ENCODE results near the gene TESK2. TPM values are rescaled to one million over a fixed set of nuclear protein-coding genes. Genes with fewer than 3 reads are reported as not detected.

Gene TESK2
- total RNA-seq, 1 donor from 2014 or later, result 6.0 TPM

GRCh38 chr1:45337630-45338325 is 153.2 kb downstream of the TESK2 start:
- no peak for DNase-seq (ENCODE audit: low spot score)

GRCh38 chr1:45335855-45336324 is 155.1 kb downstream of the TESK2 start:
- peak; percentile 45 for DNase-seq (ENCODE audit: low spot score)

- peak; percentile 55 for DNase-seq (ENCODE audit: low spot score)
These were observed 156.4 kb downstream of the TESK2 start for GRCh38 chr1:45334308-45335245.

GRCh38 chr1:45332346-45332720 is 158.6 kb downstream of the TESK2 start:
- no peak for DNase-seq (ENCODE audit: low spot score)

GRCh38 chr1:45331436-45332345 is 159.3 kb downstream of the TESK2 start:
- no peak for DNase-seq (ENCODE audit: low spot score)

- peak; percentile 68 for DNase-seq (ENCODE audit: low spot score)
These were observed 161.5 kb downstream of the TESK2 start for GRCh38 chr1:45329445-45329844.

GRCh38 chr1:45328680-45329079 is 162.3 kb downstream of the TESK2 start:
- no peak for DNase-seq (ENCODE audit: low spot score)

- DNase-seq (ENCODE audit: low spot score), result no peak
These were observed 163.1 kb downstream of the TESK2 start for GRCh38 chr1:45327644-45328515.

GRCh38 chr1:45326627-45327623 is 164.0 kb downstream of the TESK2 start, which contains the start of gene HPDL:
HPDL (plus strand) TSS chr1:45326895; CDS start chr1:45327149, 254 bp downstream.
- peak; percentile 67 for DNase-seq (ENCODE audit: low spot score)

GRCh38 chr1:45325851-45326506 is 165.0 kb downstream of the TESK2 start:
- DNase-seq (ENCODE audit: low spot score), result no peak

GRCh38 chr1:45322486-45323040 is 168.4 kb downstream of the TESK2 start:
- no peak for DNase-seq (ENCODE audit: low spot score)

- DNase-seq (ENCODE audit: low spot score), result no peak
These were observed 169.5 kb downstream of the TESK2 start for GRCh38 chr1:45321444-45321843.

- DNase-seq (ENCODE audit: low spot score), result no peak
These were observed 171.2 kb downstream of the TESK2 start for GRCh38 chr1:45319761-45320160.

- no peak for DNase-seq (ENCODE audit: low spot score)
These were observed 173.8 kb downstream of the TESK2 start for GRCh38 chr1:45317166-45317565.

GRCh38 chr1:45314266-45314665 is 176.7 kb downstream of the TESK2 start:
- no peak for DNase-seq (ENCODE audit: low spot score)

GRCh38 chr1:45306905-45307304 is 184.1 kb downstream of the TESK2 start:
- no peak for DNase-seq (ENCODE audit: low spot score)

GRCh38 chr1:45306319-45306718 is 184.6 kb downstream of the TESK2 start:
- no peak for DNase-seq (ENCODE audit: low spot score)

- no peak for DNase-seq (ENCODE audit: low spot score)
These were observed 185.7 kb downstream of the TESK2 start for GRCh38 chr1:45305231-45305630.
